Nephron (organoid): Measurements from ENCODE around the gene NAV2.
A peak's percentile ranks its signal among the peaks of the same experiment; 100 is the strongest.

Experiments
- H3K27ac Mint-ChIP-seq, 3 experiments: 2 replicates each; pipeline ENCODE4 v1.8.0; 2020; ENCODE audit warnings: mixed read lengths in 3 of 3, mild to moderate bottlenecking in 2 of 3, moderate library complexity in 1 of 3
- H3K27me3 Mint-ChIP-seq: 2 replicates; pipeline ENCODE4 v1.8.0; 2021; ENCODE audit warnings: low read depth, mild to moderate bottlenecking, moderate library complexity, mixed read lengths
- H3K36me3 Mint-ChIP-seq: 2 replicates; pipeline ENCODE4 v1.8.0; 2020; ENCODE audit warnings: low read depth, mixed read lengths
- H3K4me1 Mint-ChIP-seq: 2 replicates; pipeline ENCODE4 v1.8.0; 2020; ENCODE audit warnings: mixed read lengths
- H3K4me3 Mint-ChIP-seq, 3 experiments: 2 replicates each; pipeline ENCODE4 v1.8.0; 2020; ENCODE audit warnings: mild to moderate bottlenecking in 3 of 3, mixed read lengths in 3 of 3, moderate library complexity in 2 of 3
- H3K9me3 Mint-ChIP-seq: 2 replicates; pipeline ENCODE4 v1.8.0; 2020; ENCODE audit warnings: mixed read lengths
- TF ChIP-seq, protein P1 (sequence below), 3 experiments: fragments of 200-600 bp; sonication (generic); IDR thresholded peaks; one replicate each; pipeline ENCODE4 v1.5.0; 2021; ENCODE audit warnings: antibody characterized with exemption in 3 of 3; ENCODE audit not compliant: unreplicated experiment in 3 of 3

NAV2 gene

DNA sequence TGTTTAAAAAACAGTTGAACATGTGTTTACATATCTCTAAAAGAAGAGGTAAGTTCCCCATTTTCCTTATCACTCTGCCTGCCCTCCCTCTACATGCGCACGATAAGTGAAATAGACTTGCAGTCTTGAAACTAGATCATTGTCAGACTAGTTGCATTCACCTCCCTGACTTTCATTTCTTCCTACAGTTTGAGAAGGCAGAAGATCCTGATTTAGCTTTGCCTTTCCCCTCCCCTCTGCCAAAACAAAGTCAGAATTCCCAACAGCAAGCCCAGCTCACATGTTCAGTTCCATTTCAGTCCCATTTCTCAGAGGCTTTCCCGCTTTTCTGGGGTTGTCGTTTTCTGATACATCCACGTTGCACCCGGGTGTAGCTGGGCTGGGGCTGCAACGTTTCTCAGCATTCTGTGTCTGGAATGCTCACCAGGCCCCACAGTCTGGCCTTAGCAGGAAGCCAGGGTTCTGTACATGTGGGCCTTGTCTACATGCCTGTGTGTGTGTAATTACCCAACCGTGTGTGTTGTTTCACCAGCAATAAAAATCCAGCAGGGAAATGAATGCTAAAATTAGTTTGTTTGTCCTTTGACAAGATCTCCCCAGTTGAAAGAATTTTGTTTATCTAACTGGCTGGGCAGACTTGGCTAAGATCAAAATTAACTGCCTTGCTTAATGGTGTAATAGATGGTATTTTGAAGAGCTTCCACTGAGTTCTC is 268.5 kb downstream of the NAV2 start:
- Mint-ChIP-seq H3K27me3 (no peaks in the 10 kb centered on the region), H3K36me3 (no peaks in the 10 kb centered on the region), H3K27ac (peak overlapping the region; percentile 55 to 83 (median 79)), H3K9me3 (no peaks in the 10 kb centered on the region), H3K4me1 (peaks cover 43% of the 10 kb centered on the region), H3K4me3 (peak overlapping the region in 1 of 3 experiments; percentile 22)
- TF ChIP-seq, protein P1, sequence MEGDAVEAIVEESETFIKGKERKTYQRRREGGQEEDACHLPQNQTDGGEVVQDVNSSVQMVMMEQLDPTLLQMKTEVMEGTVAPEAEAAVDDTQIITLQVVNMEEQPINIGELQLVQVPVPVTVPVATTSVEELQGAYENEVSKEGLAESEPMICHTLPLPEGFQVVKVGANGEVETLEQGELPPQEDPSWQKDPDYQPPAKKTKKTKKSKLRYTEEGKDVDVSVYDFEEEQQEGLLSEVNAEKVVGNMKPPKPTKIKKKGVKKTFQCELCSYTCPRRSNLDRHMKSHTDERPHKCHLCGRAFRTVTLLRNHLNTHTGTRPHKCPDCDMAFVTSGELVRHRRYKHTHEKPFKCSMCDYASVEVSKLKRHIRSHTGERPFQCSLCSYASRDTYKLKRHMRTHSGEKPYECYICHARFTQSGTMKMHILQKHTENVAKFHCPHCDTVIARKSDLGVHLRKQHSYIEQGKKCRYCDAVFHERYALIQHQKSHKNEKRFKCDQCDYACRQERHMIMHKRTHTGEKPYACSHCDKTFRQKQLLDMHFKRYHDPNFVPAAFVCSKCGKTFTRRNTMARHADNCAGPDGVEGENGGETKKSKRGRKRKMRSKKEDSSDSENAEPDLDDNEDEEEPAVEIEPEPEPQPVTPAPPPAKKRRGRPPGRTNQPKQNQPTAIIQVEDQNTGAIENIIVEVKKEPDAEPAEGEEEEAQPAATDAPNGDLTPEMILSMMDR (IDR thresholded peaks at IDR 0.05; ENCODE audit: unreplicated experiment in 3 of 3) = no peak

DNA sequence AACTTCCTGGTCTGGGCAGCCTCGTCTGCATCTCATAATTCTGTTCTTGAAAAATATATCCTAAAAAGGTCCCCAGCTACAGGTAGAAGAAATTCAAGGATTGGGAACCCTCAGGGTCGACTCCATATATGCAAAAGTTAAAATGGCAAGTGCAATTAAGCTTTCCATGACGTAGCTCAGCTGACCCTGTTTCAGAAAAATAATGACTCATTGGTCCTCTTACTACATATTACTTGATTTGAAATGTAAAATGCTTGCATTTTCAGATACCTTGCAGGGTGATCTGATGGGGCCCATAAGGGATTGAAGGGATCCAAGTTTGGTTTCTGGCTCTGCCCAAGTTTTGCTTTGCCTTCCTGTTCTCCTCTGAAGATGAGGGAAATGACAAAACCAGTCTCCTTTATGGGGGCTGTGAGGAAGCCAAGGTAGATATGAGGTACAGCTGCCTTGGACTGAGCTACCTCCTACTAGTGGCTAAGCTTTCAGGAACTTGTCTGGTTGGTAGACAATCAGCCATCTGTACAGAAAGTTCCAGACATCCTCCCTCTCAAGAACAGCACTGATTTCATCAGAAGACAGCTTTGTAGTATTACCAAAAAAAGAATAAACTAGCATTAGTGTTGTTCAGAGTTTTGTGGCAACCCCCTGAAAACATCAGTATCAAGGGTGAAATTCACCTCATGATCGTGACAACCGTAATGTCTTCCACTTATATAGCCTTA is 270.3 kb downstream of the NAV2 start:
- H3K9me3 Mint-ChIP-seq = no peaks in the 10 kb centered on the region

DNA sequence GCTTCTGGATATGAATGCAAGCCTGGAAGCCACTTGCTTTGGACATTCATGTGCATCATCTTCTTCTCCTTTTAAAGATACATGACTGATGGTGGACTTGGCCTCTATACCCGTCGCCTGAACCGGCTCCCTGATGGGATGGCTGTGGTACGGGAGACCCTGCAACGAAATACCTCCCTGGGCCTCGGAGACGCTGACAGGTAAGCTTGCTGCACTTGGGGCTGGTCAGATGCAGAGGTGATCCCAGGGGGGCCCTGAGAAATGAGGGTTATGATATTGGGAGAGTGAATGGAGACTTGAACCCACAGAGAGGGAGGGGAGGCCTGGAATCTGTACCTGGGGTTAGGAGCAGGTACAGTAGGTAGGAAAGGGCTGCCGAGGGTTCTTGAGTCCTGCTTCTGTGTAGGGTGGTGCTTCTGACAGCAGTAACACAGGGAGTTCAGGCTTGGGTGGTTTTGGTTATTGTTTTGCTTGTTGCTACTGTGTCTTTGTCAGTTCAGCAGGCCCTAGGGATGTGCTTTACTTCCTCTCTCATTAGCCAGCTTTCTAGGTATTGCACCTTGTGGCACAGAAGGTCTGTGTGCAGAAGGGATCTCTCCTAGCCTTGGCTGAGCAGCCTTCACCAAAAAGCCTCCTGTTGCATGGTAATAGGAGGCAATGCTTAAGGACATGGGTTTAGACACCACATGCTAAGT is 271.6 kb downstream of the NAV2 start:
- Mint-ChIP-seq H3K36me3 (no peaks in the 10 kb centered on the region), H3K27ac (no peak overlapping the region), H3K4me3 (no peak overlapping the region), H3K27me3 (no peaks in the 10 kb centered on the region), H3K9me3 (no peaks in the 10 kb centered on the region), H3K4me1 (peaks cover 47% of the 10 kb centered on the region)
- TF ChIP-seq, protein P1 (IDR thresholded peaks at IDR 0.05; ENCODE audit: unreplicated experiment in 3 of 3) = no peak

More for the DNA sequence above, 270.3 kb downstream of the NAV2 start:
- H3K4me3 Mint-ChIP-seq = no peak overlapping the region
- H3K4me1 Mint-ChIP-seq = peaks cover 53% of the 10 kb centered on the region
- H3K27me3 Mint-ChIP-seq = no peaks in the 10 kb centered on the region
- TF ChIP-seq, protein P1 (IDR thresholded peaks at IDR 0.05; ENCODE audit: unreplicated experiment in 3 of 3) = no peak
- no peaks in the 10 kb centered on the region for H3K36me3 Mint-ChIP-seq
- H3K27ac Mint-ChIP-seq = peak overlapping the region in 2 of 3 experiments; percentile 25 to 40

DNA sequence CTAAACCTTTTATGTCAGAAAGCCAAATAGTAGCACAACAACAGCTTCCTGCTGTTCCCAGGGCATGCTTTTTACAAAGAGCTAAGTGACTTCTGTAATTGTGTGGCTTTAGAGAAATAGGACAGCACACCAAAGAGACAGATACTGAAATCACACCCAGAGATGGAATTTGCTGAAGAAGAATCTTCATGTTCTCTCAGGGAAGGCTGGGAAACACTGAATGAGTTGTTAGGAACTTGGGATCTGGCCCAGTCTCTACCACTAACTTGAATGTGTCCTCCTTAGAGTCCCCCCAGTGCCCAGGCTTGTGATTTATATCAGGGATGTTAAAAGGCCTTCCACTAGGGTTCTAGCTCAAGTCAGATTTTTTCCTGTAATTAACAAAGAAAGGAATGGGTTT is 272.5 kb downstream of the NAV2 start:
- TF ChIP-seq, protein P1 (IDR thresholded peaks at IDR 0.05; ENCODE audit: unreplicated experiment in 3 of 3) = no peak
- H3K27me3 Mint-ChIP-seq = no peaks in the 10 kb centered on the region
- peak overlapping the region in 1 of 3 experiments; percentile 35 for H3K27ac Mint-ChIP-seq

DNA sequence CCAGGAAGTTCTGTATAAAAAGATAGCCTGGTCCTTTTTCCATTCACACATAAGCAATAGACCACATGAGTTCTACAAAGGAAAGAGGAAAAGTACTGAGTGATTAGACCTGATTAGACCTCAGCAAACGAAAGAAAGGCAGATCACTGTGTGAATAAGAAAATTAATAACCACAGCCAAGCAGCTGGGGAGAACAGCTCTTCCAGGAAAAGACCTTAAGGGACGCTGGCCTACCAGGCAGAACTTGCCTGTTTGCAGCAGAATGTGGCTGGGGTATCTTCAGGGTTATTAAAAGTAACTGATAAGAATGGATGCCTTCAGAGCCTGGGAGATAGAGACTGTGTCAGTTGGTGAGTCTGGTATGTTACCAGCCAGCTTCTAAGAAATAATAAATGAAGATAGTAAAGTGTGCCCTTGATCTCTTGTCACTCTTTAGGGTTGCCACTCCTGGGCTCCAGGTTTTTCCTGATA is 274.7 kb downstream of the NAV2 start:
- Mint-ChIP-seq H3K36me3 (no peaks in the 10 kb centered on the region), H3K4me1 (peaks cover 32% of the 10 kb centered on the region), H3K27ac (peak overlapping the region in 2 of 3 experiments; percentile 28 to 61), H3K9me3 (no peaks in the 10 kb centered on the region), H3K4me3 (no peak overlapping the region), H3K27me3 (no peaks in the 10 kb centered on the region)
- TF ChIP-seq, protein P1 (IDR thresholded peaks at IDR 0.05; ENCODE audit: unreplicated experiment in 3 of 3) = no peak

More for the DNA sequence above, 272.5 kb downstream of the NAV2 start:
- no peaks in the 10 kb centered on the region for H3K36me3 Mint-ChIP-seq
- no peaks in the 10 kb centered on the region for H3K9me3 Mint-ChIP-seq
- no peak overlapping the region for H3K4me3 Mint-ChIP-seq
- H3K4me1 Mint-ChIP-seq = peaks cover 42% of the 10 kb centered on the region
